GM18519 (cell line): ENCODE measurements around the gene PABPC3.

Experiments
- ATAC-seq: cut with Tn5 transposase; IDR thresholded peaks from one replicate; pipeline ENCODE4 v1.9.1; 2021; ENCODE audit warnings: mild to moderate bottlenecking, moderate library complexity; ENCODE audit not compliant: unreplicated experiment, low FRiP score

Gene PABPC3

DNA sequence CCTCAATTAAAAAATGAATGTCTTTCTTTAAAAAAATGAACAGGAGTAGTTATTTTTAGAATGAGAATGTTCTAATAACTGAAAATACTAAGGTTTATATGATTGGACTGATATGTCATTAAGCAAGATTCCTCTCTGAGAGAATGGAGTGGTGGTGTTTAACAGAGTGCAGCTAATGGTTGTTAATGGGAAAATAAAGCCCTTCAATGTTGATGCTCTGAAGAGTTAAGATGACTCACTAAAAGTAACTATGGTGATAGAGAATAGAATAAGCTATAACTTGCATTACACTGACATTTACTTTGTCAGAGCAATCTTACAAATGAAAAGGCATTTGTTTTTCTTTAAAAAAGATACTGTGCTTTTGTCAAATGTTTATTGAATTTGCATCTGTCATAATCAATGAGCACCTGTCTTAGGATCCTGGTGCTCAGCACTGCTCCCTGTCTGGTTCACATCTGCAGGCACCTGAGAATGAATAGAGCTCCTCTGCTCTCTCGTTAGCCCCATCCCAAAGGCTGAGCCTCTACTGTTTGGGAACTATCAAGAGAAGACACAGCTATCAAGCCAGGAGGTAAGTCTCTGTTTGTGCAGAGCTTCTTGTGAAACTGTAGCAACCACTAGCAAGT is 15.1 kb downstream of the PABPC3 start:
- ATAC-seq = no peak

- no peak for ATAC-seq
These were observed 15.6 kb downstream of the PABPC3 start for GRCh38 chr13:25111585-25111956.

DNA sequence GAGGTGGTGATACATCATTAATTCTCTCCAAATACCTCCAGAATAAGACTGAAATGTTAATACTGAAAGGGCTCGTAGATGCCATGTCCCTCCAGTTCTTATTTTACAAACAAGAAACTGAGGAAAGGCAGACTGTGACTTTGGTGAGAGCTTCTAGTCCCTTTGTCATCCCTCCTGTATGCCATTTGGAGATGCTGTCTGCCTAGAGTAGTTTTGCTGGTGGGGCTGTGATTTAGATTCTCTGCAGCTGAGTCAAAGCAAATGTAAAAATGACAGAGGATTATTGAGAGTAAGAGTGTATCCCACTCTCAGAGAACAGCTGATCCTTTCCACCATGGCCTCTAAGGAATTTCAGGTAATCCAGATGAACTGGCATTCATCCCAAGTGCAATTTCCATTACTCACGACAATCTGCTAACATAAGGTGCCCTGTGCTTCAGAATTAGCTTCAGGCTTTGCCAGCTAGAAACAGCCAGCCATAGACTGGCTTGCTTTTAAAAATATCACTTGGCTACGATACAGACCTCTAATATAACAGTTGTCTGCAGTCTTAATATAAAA is 16.8 kb downstream of the PABPC3 start:
- ATAC-seq = no peak

GRCh38 chr13:25114220-25114619 is 18.3 kb downstream of the PABPC3 start:
- peak; percentile 65 for ATAC-seq

GRCh38 chr13:25116044-25116443 is 20.1 kb downstream of the PABPC3 start:
- no peak for ATAC-seq

GRCh38 chr13:25117312-25117711 is 21.4 kb downstream of the PABPC3 start:
- no peak for ATAC-seq

DNA sequence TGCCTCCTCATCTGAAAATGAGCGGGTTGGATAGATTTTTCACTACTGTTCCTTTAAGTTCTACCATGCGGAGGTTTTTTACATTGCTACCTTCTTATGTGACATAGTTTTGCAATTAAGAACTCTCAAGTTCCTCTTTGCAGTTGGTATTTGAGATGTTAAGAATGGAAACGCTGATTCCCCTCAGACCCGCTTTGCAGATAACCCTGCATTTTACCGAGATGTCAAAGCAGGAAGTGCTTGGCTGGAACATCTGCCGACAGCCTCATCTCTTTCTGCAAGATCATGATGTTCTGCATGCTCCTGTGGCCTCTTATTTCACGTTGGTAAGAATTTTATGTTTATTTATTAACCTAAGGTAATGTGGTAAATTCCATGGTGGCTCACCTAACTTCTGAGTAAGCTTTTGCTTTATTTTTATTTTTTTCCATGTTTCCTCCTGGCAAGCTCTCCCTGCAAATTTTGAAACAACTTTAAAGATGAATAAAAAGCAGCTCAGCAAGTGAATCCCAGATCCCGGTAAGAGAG is 22.5 kb downstream of the PABPC3 start:
- ATAC-seq = no peak

GRCh38 chr13:25130944-25131343 is 35.0 kb downstream of the PABPC3 start:
- ATAC-seq = no peak

DNA sequence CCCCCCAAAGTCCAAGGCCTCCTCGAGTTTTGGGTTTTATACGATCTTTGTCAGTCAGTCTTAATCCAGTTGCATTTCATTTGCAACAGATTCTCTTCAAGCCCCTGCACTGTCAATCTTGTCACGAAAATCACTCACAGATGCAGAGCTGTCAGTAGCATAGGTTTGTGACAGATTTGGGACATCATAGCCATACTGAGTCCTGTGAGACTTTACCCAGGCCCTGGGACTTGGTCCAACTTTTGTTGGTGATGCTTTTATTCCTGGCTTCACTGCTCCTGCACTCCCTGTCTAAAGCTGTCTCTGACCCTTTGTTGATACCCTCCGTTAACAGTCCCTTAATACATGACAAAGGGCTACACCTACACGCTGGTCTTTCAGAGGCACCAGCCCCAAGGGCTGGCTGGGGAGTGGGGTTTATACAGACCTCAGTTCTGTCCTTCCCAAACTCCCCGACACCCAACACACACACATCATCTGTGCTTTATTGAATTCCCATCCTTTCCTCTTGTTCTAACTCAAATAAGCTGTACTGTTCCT is 36.0 kb downstream of the PABPC3 start:
- no peak for ATAC-seq

DNA sequence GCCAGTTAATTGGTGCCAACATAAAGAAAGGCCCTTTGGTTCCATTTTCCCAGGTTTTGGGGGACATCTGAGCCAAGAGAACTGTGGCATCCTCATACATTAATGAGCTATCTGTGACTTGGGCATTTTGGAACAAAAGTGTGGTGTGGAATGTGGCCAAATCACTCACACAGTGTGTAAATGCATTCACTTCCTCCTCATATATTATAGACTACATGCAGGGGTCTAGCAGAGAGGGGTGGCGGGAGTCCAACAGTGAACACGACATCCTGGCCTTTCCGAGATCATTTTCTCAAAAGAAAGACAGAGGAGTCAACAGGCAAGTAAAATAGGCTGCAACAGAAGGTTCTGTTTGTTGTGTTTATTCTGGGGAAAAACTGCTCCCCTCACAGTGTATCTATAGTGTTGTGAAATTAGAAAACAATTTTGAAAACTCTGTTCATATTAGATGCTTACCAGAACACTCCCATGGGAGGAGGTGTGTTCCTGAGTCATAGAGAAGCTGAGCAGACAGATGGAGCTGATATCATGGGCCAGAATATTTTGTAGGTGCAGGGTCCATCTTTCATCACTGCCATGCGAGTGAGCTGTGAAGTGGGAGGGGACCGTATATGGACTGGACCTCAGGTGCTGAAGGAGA is 36.9 kb downstream of the PABPC3 start:
- ATAC-seq = no peak

- ATAC-seq = no peak
These were observed 40.0 kb downstream of the PABPC3 start for GRCh38 chr13:25135896-25136295.

DNA sequence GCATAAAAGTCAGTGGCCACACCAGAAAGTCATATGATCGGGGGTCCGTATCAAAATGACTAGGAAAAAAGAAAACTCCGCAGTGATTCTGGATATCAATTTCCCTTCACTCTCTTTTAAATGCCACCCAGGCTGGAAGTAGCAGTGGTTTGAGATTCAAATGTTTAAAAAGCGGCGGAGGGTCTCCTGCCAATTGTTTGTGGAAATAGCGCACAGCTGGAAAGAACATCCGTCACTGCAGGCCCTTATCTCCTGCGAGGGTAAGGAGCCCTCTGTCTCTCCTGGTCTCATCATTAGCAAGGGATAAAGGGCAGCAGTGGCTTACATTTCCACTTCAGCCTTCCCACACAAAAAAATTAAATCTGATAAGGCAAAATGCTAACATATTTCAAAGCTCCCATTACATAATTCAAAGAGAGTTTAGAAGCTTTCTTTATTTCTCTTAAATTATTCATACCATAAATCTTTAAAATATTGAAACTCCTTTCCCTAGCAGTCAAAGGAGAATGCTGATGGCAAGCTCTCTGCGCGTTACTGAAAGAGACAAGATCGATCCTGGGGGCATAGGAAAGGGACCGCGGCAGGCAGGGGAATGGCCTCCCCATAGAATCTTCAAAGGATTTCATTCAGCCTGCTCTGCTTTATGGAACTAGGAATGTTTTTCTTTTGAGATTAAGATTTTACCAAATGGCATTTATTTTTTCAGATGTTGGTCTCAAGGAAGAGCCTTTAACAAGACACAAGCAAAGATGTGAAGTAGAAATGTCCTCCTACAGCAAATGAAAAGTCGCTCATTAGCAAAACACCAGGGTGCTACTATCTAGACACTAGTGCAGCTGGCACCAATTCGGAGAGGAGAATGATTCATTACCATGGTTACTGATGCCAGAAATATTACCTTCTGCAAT is 41.2 kb downstream of the PABPC3 start:
- ATAC-seq = no peak

GRCh38 chr13:25137788-25138115 is 41.8 kb downstream of the PABPC3 start:
- no peak for ATAC-seq

DNA sequence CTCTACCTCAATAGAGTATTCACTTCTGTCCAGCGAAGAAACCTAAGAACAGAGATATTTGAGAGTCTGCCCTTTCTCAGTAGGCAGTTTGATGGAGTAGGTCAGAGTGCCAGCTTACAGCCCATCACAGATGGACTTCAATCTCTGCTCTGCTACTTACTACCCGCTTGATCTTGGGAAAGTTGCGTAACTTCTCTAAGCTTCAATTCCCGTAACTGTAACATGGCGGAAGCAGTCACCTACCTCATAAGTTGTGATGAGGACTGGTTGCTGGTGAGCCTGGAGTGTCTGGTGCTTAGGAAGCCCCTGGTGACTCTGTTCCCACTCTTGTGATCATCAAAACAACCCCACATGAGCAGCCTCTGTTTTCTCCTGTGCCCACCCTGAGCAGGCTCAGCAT is 45.1 kb downstream of the PABPC3 start:
- ATAC-seq = no peak

DNA sequence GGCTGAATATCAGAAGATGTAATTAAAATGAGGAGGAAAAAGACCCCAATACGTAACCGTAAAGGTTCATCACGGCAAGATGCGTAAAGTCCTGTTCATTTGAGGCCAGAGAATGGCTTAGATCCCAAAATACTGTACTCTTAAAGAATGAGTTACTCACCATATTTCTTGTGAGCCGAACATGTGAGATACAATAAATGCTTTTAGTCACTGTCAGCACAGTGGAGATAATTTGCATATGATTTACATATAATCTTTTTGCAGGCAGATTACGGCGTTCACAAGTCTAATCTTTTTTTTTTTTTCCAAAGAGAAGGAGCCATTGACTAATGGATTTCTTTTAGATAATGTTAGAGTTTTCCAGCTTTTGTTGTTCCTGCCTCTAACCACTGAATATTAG is 47.8 kb downstream of the PABPC3 start:
- no peak for ATAC-seq

DNA sequence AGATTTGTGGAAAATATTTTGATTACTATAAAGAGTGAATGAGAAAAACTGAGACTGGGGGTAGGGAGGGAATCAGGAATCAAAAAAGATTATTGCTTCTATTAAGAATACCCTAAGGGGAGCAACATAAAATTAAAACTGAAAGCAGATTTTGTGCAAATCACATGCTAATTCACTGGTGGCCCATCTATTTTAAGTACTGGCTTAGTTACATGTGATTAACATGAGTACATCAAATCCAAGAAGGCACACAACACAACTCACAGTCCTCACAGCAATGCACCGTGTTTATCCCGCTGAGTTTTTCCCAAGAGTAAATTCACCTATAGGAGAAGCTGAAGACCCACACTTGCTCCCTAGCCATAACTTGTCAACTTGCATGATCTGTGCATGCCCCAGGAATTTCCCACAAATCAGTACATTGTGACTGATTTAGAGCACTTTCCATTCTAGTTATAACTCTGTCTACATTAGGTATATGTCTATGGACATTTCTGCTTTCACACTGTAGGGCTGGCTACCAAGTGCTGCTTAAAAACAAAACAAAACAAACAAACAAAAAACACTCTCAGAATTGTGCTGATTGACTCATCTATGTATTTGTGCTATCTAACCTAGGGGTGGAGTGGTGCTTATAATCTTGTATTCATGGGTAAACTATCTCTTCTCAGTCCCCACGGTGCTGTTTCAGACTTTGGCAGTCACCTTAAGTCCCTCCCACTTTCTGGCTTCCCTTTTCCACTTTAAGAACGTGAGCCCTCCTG is 51.9 kb downstream of the PABPC3 start:
- peak; percentile 75 for ATAC-seq

DNA sequence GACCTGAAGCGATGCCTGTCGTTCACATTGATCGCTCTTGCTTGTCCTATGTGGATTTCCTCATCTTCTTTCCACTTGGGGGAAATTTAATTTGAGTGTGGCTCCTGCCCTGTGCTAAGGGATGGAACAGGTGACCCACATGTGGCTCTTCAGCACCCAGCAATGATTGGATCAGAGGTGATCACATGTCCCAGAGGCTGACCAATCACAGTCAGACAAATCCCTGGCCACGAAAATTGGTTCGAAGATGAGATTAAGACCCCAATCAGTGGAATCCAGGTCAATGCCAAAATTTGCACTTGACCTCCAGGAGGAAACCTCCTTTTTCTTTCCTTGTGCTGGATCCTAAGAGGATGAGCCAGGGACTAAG is 52.5 kb downstream of the PABPC3 start:
- ATAC-seq = no peak
